Tibial nerve (tissue), 4 donors: ENCODE measurements around the gene CARD9. TPM values are rescaled to one million over a fixed set of nuclear protein-coding genes. Genes with fewer than 3 reads are reported as not detected.

Experiments
- DNase-seq, 2 donors: peaks; one replicate each; pipeline ENCODE4 v3.0.0-alpha.2; 2019; ENCODE audit warnings: low spot score in 2 of 2
- H3K27ac ChIP-seq, 4 donors: fragments of 200-600 bp; sonication (generic) in 3 of 4; one replicate each; pipeline ENCODE4 v1.5.1; 2017 to 2019; ENCODE audit warnings: mild to moderate bottlenecking in 1 of 4
- H3K27me3 ChIP-seq, 2 donors: fragments of 200-600 bp; sonication (generic) in 1 of 2; one replicate each; pipeline versions ENCODE4 v1.5.1 to v1.6.0; 2017 to 2019
- H3K36me3 ChIP-seq, 3 donors: fragments of 200-600 bp; sonication (generic); one replicate each; pipeline ENCODE4 v1.5.1; 2018 to 2019
- H3K4me1 ChIP-seq, 4 donors: fragments of 200-600 bp; sonication (generic) in 3 of 4; one replicate each; pipeline ENCODE4 v1.5.1; 2017 to 2019
- H3K4me3 ChIP-seq, 4 donors: fragments of 200-600 bp; sonication (generic) in 3 of 4; one replicate each; pipeline ENCODE4 v1.5.1; 2017 to 2019; ENCODE audit warnings: mild to moderate bottlenecking in 1 of 4, moderate library complexity in 1 of 4
- H3K9me3 ChIP-seq, 4 donors: fragments of 200-600 bp; sonication (generic) in 3 of 4; one replicate each; pipeline ENCODE4 v1.5.1; 2017 to 2019
- EP300 ChIP-seq, 2 donors: sonication (generic); formaldehyde crosslinking; IDR thresholded peaks; one replicate each; pipeline ENCODE4 v1.6.1; 2017; ENCODE audit warnings: antibody characterized with exemption in 2 of 2, mild to moderate bottlenecking in 1 of 2
- POLR2A ChIP-seq, 2 donors: fragments of 450-650 bp; IDR thresholded peaks; one replicate each; pipeline ENCODE4 v1.6.1; 2017; ENCODE audit warnings: antibody characterized with exemption in 2 of 2, mild to moderate bottlenecking in 2 of 2, moderate library complexity in 2 of 2
- WGBS, 2 donors: methylation state at CpG; one replicate each; pipeline ENCODE4 v1.1.5; 2018; 5-methylcytosine and 5-hydroxymethylcytosine counted together
- total RNA-seq, 4 donors: library from RNA; depleted of rRNA; stranded (reverse); fragments of >200 nt; gene quantifications; one replicate each; pipeline ENCODE4 v1.1.0, GENCODE V29; 2016
- TF ChIP-seq, protein P1 (sequence below), 5 experiments: fragments of 200-600 bp in 3 of 5; fragments of 450-650 bp in 2 of 5; sonication (generic) in 3 of 5; IDR thresholded peaks; one replicate each; pipeline ENCODE4 v1.5.1; 2016 to 2019; ENCODE audit warnings: antibody characterized with exemption in 5 of 5, mild to moderate bottlenecking in 3 of 5, moderate library complexity in 2 of 5

Gene CARD9
- total RNA-seq, 4 donors from 2014 or later: 3.1 to 19.8 (median 3.1) TPM

DNA sequence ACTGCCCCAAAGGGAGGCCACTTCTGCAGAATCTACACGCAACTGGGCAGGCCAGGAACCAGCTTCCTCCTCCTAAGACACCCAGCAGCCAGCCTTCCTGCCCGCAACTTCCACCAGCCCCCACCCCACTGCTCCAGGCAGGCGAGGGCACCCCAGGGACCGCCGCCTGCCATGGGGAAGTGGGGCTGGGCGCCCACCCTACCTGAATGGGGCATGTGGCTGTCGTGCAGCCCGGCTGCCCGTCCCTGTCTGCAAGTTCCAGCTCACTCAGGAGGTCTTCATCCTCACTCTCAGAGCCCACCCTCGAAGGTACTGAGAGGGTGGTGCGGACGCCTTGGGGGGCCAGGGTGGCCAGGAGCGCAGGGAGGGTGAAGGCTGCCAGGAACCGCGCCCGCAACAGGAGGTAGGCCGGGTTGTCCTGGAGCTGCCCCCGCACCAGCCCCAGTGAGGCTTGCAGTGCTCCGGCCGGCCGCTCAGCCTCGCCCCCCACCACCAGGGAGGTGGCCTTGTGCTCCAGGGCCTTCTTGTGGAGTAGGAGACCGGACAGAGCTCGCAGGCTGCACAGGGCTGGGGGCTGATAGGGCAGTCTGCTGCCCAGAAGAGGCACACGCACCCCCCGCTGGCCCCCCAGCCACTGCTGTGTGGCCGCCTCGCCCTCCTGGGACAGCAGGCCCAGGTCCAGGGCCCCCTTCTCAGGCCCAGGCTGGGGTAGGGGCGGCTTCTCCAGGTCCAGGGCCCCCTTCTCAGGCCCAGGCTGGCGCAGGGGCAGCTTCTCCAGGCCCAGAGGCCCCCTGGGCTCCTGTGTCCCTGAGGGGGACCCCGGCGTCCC lies 4.1 kb upstream of the CARD9 start:
- H3K27ac ChIP-seq: no peak overlapping the region
- no peaks in the 10 kb centered on the region for H3K9me3 ChIP-seq
- H3K27me3 ChIP-seq: no peaks in the 10 kb centered on the region
- WGBS, 2 donors: 67 to 90% methylated on average over 23 of the region's 32 CpGs
- TF ChIP-seq POLR2A (IDR thresholded peaks at IDR 0.05) (no peak), EP300 (IDR thresholded peaks at IDR 0.05) (no peak)
- TF ChIP-seq, protein P1, sequence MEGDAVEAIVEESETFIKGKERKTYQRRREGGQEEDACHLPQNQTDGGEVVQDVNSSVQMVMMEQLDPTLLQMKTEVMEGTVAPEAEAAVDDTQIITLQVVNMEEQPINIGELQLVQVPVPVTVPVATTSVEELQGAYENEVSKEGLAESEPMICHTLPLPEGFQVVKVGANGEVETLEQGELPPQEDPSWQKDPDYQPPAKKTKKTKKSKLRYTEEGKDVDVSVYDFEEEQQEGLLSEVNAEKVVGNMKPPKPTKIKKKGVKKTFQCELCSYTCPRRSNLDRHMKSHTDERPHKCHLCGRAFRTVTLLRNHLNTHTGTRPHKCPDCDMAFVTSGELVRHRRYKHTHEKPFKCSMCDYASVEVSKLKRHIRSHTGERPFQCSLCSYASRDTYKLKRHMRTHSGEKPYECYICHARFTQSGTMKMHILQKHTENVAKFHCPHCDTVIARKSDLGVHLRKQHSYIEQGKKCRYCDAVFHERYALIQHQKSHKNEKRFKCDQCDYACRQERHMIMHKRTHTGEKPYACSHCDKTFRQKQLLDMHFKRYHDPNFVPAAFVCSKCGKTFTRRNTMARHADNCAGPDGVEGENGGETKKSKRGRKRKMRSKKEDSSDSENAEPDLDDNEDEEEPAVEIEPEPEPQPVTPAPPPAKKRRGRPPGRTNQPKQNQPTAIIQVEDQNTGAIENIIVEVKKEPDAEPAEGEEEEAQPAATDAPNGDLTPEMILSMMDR (IDR thresholded peaks at IDR 0.05): no peak
- H3K4me1 ChIP-seq: peaks cover 0 to 21% (median 4%) of the 10 kb centered on the region in 4 donors
- peaks cover 0 to 79% (median 0%) of the 10 kb centered on the region in 3 donors for H3K36me3 ChIP-seq
- no peak overlapping the region for H3K4me3 ChIP-seq
- DNase-seq: no peak

DNA sequence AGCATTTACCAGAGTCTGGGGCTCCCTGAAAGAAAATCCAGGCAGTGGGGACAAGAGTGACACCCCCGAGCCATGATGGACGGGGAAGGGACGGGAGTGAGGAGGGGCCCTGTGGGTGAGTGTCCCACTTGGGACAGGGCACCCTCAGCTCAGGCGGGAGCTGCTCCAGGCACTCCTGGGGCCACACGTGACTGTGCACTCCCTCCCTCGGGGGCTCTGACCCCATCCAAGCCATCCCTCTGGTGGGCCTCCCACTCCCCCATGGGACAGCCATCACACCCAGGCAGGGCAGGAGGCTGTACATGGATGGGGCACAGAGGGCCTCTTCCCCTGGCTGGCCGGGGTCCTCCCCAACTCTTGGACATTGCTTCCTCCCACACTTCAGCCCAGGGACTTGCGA lies 3.0 kb upstream of the CARD9 start:
- Histone ChIP-seq H3K9me3 (no peaks in the 10 kb centered on the region), H3K4me1 (peaks cover 0 to 29% (median 9%) of the 10 kb centered on the region in 4 donors), H3K36me3 (peaks cover 0 to 68% (median 0%) of the 10 kb centered on the region in 3 donors), H3K4me3 (no peak overlapping the region), H3K27me3 (no peaks in the 10 kb centered on the region), H3K27ac (no peak overlapping the region)
- DNase-seq: no peak
- TF ChIP-seq EP300 (IDR thresholded peaks at IDR 0.05): no peak
- TF ChIP-seq, protein P1 (IDR thresholded peaks at IDR 0.05): no peak
- TF ChIP-seq POLR2A (IDR thresholded peaks at IDR 0.05): no peak
- WGBS, 2 donors: 74 to 79% methylated on average over 8 of the region's 8 CpGs

DNA sequence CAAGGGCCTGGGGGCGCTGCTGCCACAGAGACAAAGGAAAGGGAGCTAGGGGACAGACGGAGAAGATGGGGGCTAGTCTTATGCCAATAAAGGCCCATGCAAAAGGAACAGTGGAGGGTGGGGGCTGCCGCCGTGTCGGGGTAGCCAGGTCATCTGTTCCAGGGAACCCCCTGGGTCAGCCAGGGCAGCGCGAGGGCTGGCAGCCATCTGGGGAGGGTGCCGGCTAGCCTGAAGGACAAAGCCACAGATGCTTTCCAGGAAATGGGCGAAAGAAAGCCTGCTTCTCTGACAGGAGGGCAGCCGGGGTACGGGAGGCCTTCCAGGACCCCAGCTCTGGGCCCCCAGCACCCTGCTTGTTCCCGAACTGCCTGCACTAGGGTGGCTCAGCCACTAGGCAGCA lies 1.6 kb upstream of the CARD9 start:
- WGBS, 2 donors: 85 to 91% methylated on average over 11 to 12 of the region's 12 CpGs
- Histone ChIP-seq H3K36me3 (peaks cover 0 to 57% (median 0%) of the 10 kb centered on the region in 3 donors), H3K4me3 (no peak overlapping the region), H3K9me3 (no peaks in the 10 kb centered on the region), H3K27me3 (no peaks in the 10 kb centered on the region), H3K4me1 (peaks cover 0 to 29% (median 9%) of the 10 kb centered on the region in 4 donors), H3K27ac (no peak overlapping the region)
- TF ChIP-seq, protein P1 (IDR thresholded peaks at IDR 0.05): no peak
- no peak for TF ChIP-seq POLR2A (IDR thresholded peaks at IDR 0.05)
- TF ChIP-seq EP300 (IDR thresholded peaks at IDR 0.05): no peak
- DNase-seq: no peak

DNA sequence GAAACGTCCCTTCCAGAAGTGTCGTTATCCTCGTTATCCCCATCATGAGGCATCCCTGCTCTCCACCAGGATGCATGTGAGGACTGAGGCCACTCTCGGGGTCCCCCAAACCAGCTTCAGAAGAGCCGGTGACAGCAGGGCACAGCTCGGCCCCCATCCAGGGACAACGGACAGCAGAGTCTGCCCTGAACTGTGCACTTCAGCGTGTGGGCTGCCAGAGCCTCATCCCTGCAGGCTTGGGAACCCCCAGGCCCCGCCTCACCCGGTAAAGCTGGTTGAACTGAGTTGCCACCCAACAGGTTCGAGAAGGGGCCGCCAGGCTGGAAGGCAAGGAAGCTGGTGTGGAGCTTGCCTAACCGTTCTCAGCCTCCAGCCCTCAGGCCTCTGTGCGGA lies 710 bp upstream of the CARD9 start:
- no peak for DNase-seq
- TF ChIP-seq POLR2A (IDR thresholded peaks at IDR 0.05) (no peak), EP300 (IDR thresholded peaks at IDR 0.05) (no peak)
- TF ChIP-seq, protein P1 (IDR thresholded peaks at IDR 0.05): no peak
- Histone ChIP-seq H3K27me3 (no peaks in the 10 kb centered on the region), H3K36me3 (peaks cover 0 to 50% (median 0%) of the 10 kb centered on the region in 3 donors), H3K9me3 (no peaks in the 10 kb centered on the region), H3K4me3 (no peak overlapping the region), H3K27ac (no peak overlapping the region), H3K4me1 (peaks cover 0 to 29% (median 9%) of the 10 kb centered on the region in 4 donors)
- WGBS, 2 donors: 87 to 91% methylated on average over 11 of the region's 14 CpGs
